Vagina (tissue), 2 donors: Measurements from ENCODE around the gene HOXA5. TPM values are rescaled to one million over a fixed set of nuclear protein-coding genes. Genes with fewer than 3 reads are reported as not detected.

Experiments
- DNase-seq, 2 donors: peaks; one replicate each; pipeline ENCODE4 v3.0.0-alpha.2; 2017; ENCODE audit errors: extremely low spot score in 2 of 2
- H3K27ac ChIP-seq: fragments of 200-600 bp; sonication (generic); one replicate; pipeline ENCODE4 v1.5.1; 2019
- H3K27me3 ChIP-seq: fragments of 200-600 bp; sonication (generic); one replicate; pipeline ENCODE4 v1.5.1; 2019
- H3K36me3 ChIP-seq, 2 donors: fragments of 200-600 bp; sonication (generic); one replicate each; pipeline ENCODE4 v1.5.1; 2017 to 2019
- H3K4me1 ChIP-seq: fragments of 200-600 bp; sonication (generic); one replicate; pipeline ENCODE4 v1.5.1; 2019
- H3K4me3 ChIP-seq, 2 donors: fragments of 200-600 bp; sonication (generic); 1 replicate in 1 of 2; 2 replicates in 1 of 2; pipeline ENCODE4 v1.5.1; 2016 to 2019
- H3K9me3 ChIP-seq: fragments of 200-600 bp; sonication (generic); one replicate; pipeline ENCODE4 v1.5.1; 2019
- CTCF ChIP-seq, 3 experiments: fragments of 450-650 bp in 2 of 3; fragments of 200-600 bp in 1 of 3; sonication (generic) in 1 of 3; IDR thresholded peaks; one replicate each; pipeline ENCODE4 v1.5.1; 2017 to 2019; ENCODE audit warnings: antibody characterized with exemption in 3 of 3, mild to moderate bottlenecking in 2 of 3, moderate library complexity in 2 of 3
- POLR2A ChIP-seq, 2 donors: fragments of 450-650 bp; IDR thresholded peaks; one replicate each; pipeline ENCODE4 v1.6.1; 2017; ENCODE audit warnings: antibody characterized with exemption in 2 of 2, mild to moderate bottlenecking in 2 of 2, moderate library complexity in 2 of 2
- POLR2AphosphoS5 ChIP-seq, 2 donors: sonication (generic); formaldehyde crosslinking; IDR thresholded peaks; one replicate each; pipeline ENCODE4 v1.9.0; 2017; ENCODE audit warnings: antibody characterized with exemption in 2 of 2, mild to moderate bottlenecking in 2 of 2, low read depth in 1 of 2; ENCODE audit not compliant: insufficient read depth in 1 of 2
- intact Hi-C: fragments of 100-400 bp; cut with DNase I; formaldehyde crosslinking; loops from one replicate; pipeline ENCODE4 v1.15.1; 2023
- total RNA-seq: library from RNA; depleted of rRNA; stranded (reverse); fragments of >200 nt; gene quantifications from one replicate; pipeline ENCODE4 v1.2.3, GENCODE V29; 2016

Gene HOXA5
- total RNA-seq, 1 donor from 2014 or later: 6.1 TPM

- no peak overlapping the region for H3K27ac ChIP-seq
- intact Hi-C loops: no loop called here
- TF ChIP-seq POLR2A (IDR thresholded peaks at IDR 0.05): no peak
- TF ChIP-seq CTCF (IDR thresholded peaks at IDR 0.05): no peak
- no peak for TF ChIP-seq POLR2AphosphoS5 (IDR thresholded peaks at IDR 0.05; ENCODE audit: insufficient read depth in 1 of 2, low read depth in 1 of 2)
- peaks cover 1% of the 10 kb centered on the region for H3K4me1 ChIP-seq
- DNase-seq: no peak
- H3K27me3 ChIP-seq: no peaks in the 10 kb centered on the region
- H3K4me3 ChIP-seq: no peak overlapping the region
- H3K36me3 ChIP-seq: no peaks in the 10 kb centered on the region
- no peaks in the 10 kb centered on the region for H3K9me3 ChIP-seq
Observed at GRCh38 chr7:27124096-27124901, 19.2 kb downstream of the HOXA5 start.

DNA sequence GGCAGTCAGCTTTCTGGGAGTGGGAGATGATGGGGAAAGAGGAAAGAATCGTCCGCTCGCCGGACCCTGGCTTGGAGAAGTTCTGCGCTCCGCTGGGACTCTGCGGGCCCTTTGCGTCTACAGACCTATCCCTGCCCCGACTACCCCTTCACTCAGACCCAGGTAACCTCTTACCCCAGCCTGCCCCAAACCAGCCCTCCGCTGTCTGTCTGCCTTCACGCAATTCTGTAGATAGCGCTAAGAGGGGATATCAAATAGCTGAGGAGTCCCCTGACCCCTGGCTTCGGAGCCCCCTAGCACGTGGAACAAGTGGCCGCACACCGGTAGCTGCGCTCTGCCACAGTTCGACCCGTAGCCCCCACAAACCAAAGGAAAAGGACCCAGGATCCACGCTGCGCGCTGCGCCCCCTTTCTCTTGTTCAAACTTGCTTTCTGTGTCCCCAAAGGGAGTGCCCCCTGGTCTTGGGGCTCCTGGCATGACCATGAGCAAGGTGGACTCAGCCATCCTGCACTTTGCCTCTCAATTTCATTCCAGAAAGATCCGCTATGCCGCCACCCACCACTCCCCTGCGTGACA is 19.9 kb downstream of the HOXA5 start:
- no peaks in the 10 kb centered on the region for H3K27me3 ChIP-seq
- no peaks in the 10 kb centered on the region for H3K9me3 ChIP-seq
- no peak for DNase-seq
- H3K36me3 ChIP-seq: no peaks in the 10 kb centered on the region
- intact Hi-C loops: no loop called here
- no peaks in the 10 kb centered on the region for H3K4me1 ChIP-seq
- H3K4me3 ChIP-seq: no peak overlapping the region
- no peak for TF ChIP-seq CTCF (IDR thresholded peaks at IDR 0.05)
- no peak for TF ChIP-seq POLR2A (IDR thresholded peaks at IDR 0.05)
- no peak for TF ChIP-seq POLR2AphosphoS5 (IDR thresholded peaks at IDR 0.05; ENCODE audit: insufficient read depth in 1 of 2, low read depth in 1 of 2)
- no peak overlapping the region for H3K27ac ChIP-seq

DNA sequence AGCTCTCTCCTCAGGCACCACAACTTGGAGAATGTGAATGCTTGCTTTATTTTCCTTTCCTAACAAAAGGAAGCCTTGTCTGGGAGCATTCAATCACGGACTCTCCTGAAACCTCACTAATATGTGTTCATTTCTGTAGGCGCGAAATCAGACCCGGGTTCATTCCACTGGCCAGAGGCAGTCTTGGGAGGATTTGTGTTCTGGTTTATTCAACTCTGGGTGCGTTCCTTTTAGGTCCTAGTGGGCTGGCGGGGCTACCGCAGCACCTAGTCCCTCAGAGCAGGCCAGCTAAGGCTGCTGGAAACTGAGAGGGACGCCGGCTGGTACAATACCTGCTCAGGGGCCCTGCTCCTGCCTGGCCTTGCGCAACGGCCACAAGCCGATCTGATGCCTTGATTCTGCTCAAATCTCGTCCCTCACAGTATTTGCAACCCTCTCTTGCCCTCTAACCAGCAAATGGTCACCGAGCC is 20.4 kb downstream of the HOXA5 start:
- no peaks in the 10 kb centered on the region for H3K9me3 ChIP-seq
- intact Hi-C loops: no loop called here
- no peak overlapping the region for H3K27ac ChIP-seq
- H3K36me3 ChIP-seq: no peaks in the 10 kb centered on the region
- H3K27me3 ChIP-seq: no peaks in the 10 kb centered on the region
- H3K4me1 ChIP-seq: no peaks in the 10 kb centered on the region
- DNase-seq: no peak
- no peak overlapping the region for H3K4me3 ChIP-seq
- TF ChIP-seq CTCF (IDR thresholded peaks at IDR 0.05) (no peak), POLR2AphosphoS5 (IDR thresholded peaks at IDR 0.05; ENCODE audit: insufficient read depth in 1 of 2, low read depth in 1 of 2) (no peak), POLR2A (IDR thresholded peaks at IDR 0.05) (no peak)

DNA sequence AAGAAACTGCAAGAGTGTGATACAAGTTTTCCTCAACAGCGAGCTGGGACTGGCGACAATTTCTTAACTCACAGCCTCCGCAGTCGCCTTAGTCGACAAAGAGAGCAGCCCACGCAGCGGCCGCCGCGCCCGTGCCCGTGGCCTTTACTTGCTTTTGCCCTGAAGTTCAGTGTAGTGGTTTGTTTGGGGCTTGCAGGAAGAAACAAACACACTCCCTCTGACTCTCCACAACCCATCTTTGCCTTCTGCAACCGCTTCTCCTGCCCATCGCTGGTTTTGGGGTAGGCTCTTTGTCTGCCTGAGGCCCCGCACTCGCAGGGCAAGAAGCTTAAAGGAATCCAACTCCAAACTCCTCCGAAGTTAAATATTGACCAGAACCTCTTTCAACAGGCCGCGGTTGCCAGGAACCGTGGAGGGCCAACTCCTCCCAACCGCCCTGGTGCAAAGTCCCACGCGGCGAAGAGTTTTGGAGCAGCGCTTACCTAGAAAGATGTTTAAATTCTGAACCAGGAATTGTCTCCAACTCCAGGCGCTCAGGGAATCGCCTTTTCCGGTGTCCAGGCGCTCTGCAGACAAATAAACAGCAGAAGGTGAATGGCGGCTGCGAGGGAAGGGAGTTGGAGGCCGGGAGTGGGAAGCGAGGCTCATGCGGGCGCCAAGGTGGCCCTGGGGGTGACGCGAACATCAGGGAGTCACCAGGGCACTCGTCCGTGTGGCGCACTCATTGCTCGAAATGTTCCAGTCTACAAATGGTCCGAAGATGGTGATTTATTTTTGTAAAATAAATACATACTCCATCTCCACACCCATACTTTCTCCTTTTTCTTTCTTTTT is 21.2 kb downstream of the HOXA5 start:
- Histone ChIP-seq H3K9me3 (no peaks in the 10 kb centered on the region), H3K27ac (no peak overlapping the region), H3K4me1 (no peaks in the 10 kb centered on the region), H3K4me3 (no peak overlapping the region), H3K36me3 (no peaks in the 10 kb centered on the region), H3K27me3 (no peaks in the 10 kb centered on the region)
- no peak for TF ChIP-seq CTCF (IDR thresholded peaks at IDR 0.05)
- TF ChIP-seq POLR2A (IDR thresholded peaks at IDR 0.05): no peak
- no peak for TF ChIP-seq POLR2AphosphoS5 (IDR thresholded peaks at IDR 0.05; ENCODE audit: insufficient read depth in 1 of 2, low read depth in 1 of 2)
- intact Hi-C loops: no loop called here
- DNase-seq: no peak
